SU-DHL-6 (cell line): ENCODE measurements around the gene COBL.

Experiments used
- H2AFZ ChIP-seq: fragments of 200-600 bp; sonication (generic); 2 replicates; pipeline ENCODE4 v1.6.1; 2014; ENCODE audit warnings: low read depth, mild to moderate bottlenecking, moderate library complexity, mixed read lengths, antibody characterized with exemption, low read length; ENCODE audit not compliant: severe bottlenecking
- H3F3A ChIP-seq: fragments of 200-600 bp; shearing (Covaris generic); 2 replicates; pipeline ENCODE4 v1.6.0; 2016; ENCODE audit warnings: antibody characterized with exemption, mild to moderate bottlenecking; ENCODE audit not compliant: insufficient read depth
- H3K27ac ChIP-seq: fragments of 200-600 bp; sonication (generic); 2 replicates; pipeline ENCODE4 v1.5.1; 2016; ENCODE audit warnings: low read depth, mild to moderate bottlenecking, low read length, moderate library complexity, mixed read lengths
- H3K27me3 ChIP-seq: fragments of 200-600 bp; sonication (generic), shearing (Covaris generic); 2 replicates; pipeline ENCODE4 v1.6.0; 2014; ENCODE audit warnings: mild to moderate bottlenecking, low read length
- H3K36me3 ChIP-seq: fragments of 200-600 bp; sonication (generic); 2 replicates; pipeline ENCODE4 v1.6.1; 2014; ENCODE audit warnings: mild to moderate bottlenecking, low read length, mixed read lengths
- H3K4me2 ChIP-seq: fragments of 300-600, 200-600 bp; shearing (Covaris generic), sonication (generic); 2 replicates; pipeline ENCODE4 v1.6.0; 2014; ENCODE audit warnings: low read length, low read depth, mild to moderate bottlenecking; ENCODE audit not compliant: poor library complexity, severe bottlenecking
- H3K4me3 ChIP-seq: fragments of 200-600 bp; sonication (generic); 2 replicates; pipeline ENCODE4 v1.5.1; 2014; ENCODE audit warnings: antibody characterized with exemption, low read length, mild to moderate bottlenecking, mixed read lengths; ENCODE audit not compliant: insufficient read depth, poor library complexity, severe bottlenecking
- H3K79me2 ChIP-seq: fragments of 200-600 bp; sonication (generic); 2 replicates; pipeline ENCODE4 v1.6.1; 2014; ENCODE audit warnings: mild to moderate bottlenecking, low read length, moderate library complexity; ENCODE audit not compliant: insufficient read depth
- H3K9ac ChIP-seq: fragments of 200-600 bp; sonication (generic); 2 replicates; pipeline ENCODE4 v1.7.0; 2014; ENCODE audit warnings: mild to moderate bottlenecking, low read length
- H3K9me2 ChIP-seq: fragments of 200-600 bp; sonication (generic); replicated peaks from 2 replicates; pipeline ENCODE4 v1.6.1; 2014; ENCODE audit warnings: low read length; ENCODE audit not compliant: insufficient read depth
- H3K9me3 ChIP-seq: fragments of 200-600 bp; sonication (generic); 2 replicates; pipeline ENCODE4 v1.6.1; 2014; ENCODE audit warnings: low read length, mixed read lengths; ENCODE audit not compliant: insufficient read depth
- H4K20me1 ChIP-seq: fragments of 200-600 bp; sonication (generic); 2 replicates; pipeline ENCODE4 v1.6.1; 2014; ENCODE audit warnings: low read depth, mild to moderate bottlenecking, antibody characterized with exemption, low read length, moderate library complexity, mixed read lengths
- CTCF ChIP-seq: fragments of 200-600 bp; sonication (generic); IDR thresholded peaks from one replicate; pipeline ENCODE4 v1.5.1; 2017; ENCODE audit warnings: antibody characterized with exemption, mild to moderate bottlenecking, low read length, moderate library complexity; ENCODE audit not compliant: insufficient read depth, poor library complexity, severe bottlenecking
- EZH2phosphoT487 ChIP-seq: fragments of 200-600 bp; sonication (generic), shearing (Covaris generic); conservative IDR thresholded peaks from 2 replicates; pipeline ENCODE4 v1.6.1; 2018; ENCODE audit warnings: mild to moderate bottlenecking, antibody characterized with exemption, low read length, moderate library complexity, mixed read lengths

The COBL gene

GRCh38 chr7:51068401-51068800, 248.2 kb downstream of the COBL start:
- no peak overlapping the region for H3K9ac ChIP-seq
- H3K9me2 ChIP-seq, result no peaks in the 10 kb centered on the region
- no peak overlapping the region for H3K27ac ChIP-seq
- H3K4me2 ChIP-seq, result no peak overlapping the region
- no peaks in the 10 kb centered on the region for H3K27me3 ChIP-seq
- H3K79me2 ChIP-seq, result no peaks in the 10 kb centered on the region
- H3K36me3 ChIP-seq, result no peaks in the 10 kb centered on the region
- H2AFZ ChIP-seq, result no peak overlapping the region
- H3K9me3 ChIP-seq, result no peaks in the 10 kb centered on the region
- no peak overlapping the region for H3K4me3 ChIP-seq
- no peaks in the 10 kb centered on the region for H3F3A ChIP-seq
- TF ChIP-seq CTCF (no peak), EZH2phosphoT487 (no peak)
- no peaks in the 10 kb centered on the region for H4K20me1 ChIP-seq

GRCh38 chr7:51067757-51068156, 248.9 kb downstream of the COBL start:
- Histone ChIP-seq H2AFZ (no peak overlapping the region), H3K27me3 (no peaks in the 10 kb centered on the region), H3K4me3 (no peak overlapping the region), H3F3A (no peaks in the 10 kb centered on the region), H3K27ac (no peak overlapping the region), H3K9ac (no peak overlapping the region), H3K4me2 (no peak overlapping the region), H4K20me1 (no peaks in the 10 kb centered on the region), H3K36me3 (no peaks in the 10 kb centered on the region), H3K9me2 (no peaks in the 10 kb centered on the region), H3K9me3 (no peaks in the 10 kb centered on the region), H3K79me2 (no peaks in the 10 kb centered on the region)
- TF ChIP-seq CTCF (peak; percentile 93), EZH2phosphoT487 (no peak)

- no peak overlapping the region for H3K9ac ChIP-seq
- no peak overlapping the region for H3K27ac ChIP-seq
- TF ChIP-seq CTCF (no peak), EZH2phosphoT487 (no peak)
- H3F3A ChIP-seq, result no peaks in the 10 kb centered on the region
- no peak overlapping the region for H3K4me2 ChIP-seq
- no peaks in the 10 kb centered on the region for H3K36me3 ChIP-seq
- no peaks in the 10 kb centered on the region for H3K79me2 ChIP-seq
- no peaks in the 10 kb centered on the region for H3K9me3 ChIP-seq
- no peaks in the 10 kb centered on the region for H3K27me3 ChIP-seq
- H3K9me2 ChIP-seq, result no peaks in the 10 kb centered on the region
- H2AFZ ChIP-seq, result no peak overlapping the region
- H4K20me1 ChIP-seq, result no peaks in the 10 kb centered on the region
- H3K4me3 ChIP-seq, result no peak overlapping the region
Measured at GRCh38 chr7:51067258-51067657, 249.4 kb downstream of the COBL start.
